ENCODE data around the gene BMERB1. TPM values are rescaled to one million over a fixed set of nuclear protein-coding genes. Genes with fewer than 3 reads are reported as not detected.
"Not testable (repeated sequence)": the region's sequence is repeated elsewhere in the genome, so short reads cannot be mapped to it uniquely, and the experiment has no call there.

Gene BMERB1
- total RNA-seq, 2 experiments from 2014 or later = 3.1 to 3.2 TPM

GRCh38 chr16:15404091-15404490 lies 30.3 kb upstream of the BMERB1 start:
- CTCF ChIA-PET = interaction anchor here (0.6 kb wide), 1 partner anchor 1139 kb away, joined by 3 read pairs; no protein-coding TSS in a partner anchor
- DNase-seq; H3K27ac Mint-ChIP-seq; POLR2A ChIA-PET; H3K4me3 Mint-ChIP-seq; H3K9me3 Mint-ChIP-seq; H3K4me1 Mint-ChIP-seq; H3K27me3 Mint-ChIP-seq; H3K36me3 Mint-ChIP-seq (ENCODE audit: low read depth): not testable (repeated sequence)

GRCh38 chr16:15404792-15405191 lies 29.6 kb upstream of the BMERB1 start:
- CTCF ChIA-PET = no interaction called here
- Mint-ChIP-seq H3K4me3 (no peak overlapping the region), H3K36me3 (ENCODE audit: low read depth) (no peaks in the 10 kb centered on the region), H3K9me3 (no peaks in the 10 kb centered on the region), H3K4me1 (no peaks in the 10 kb centered on the region), H3K27me3 (no peaks in the 10 kb centered on the region), H3K27ac (no peak overlapping the region)
- POLR2A ChIA-PET = no interaction called here
- DNase-seq = no peak

- POLR2A ChIA-PET; H3K27me3 Mint-ChIP-seq; CTCF ChIA-PET; DNase-seq; H3K4me3 Mint-ChIP-seq; H3K27ac Mint-ChIP-seq; H3K4me1 Mint-ChIP-seq; H3K9me3 Mint-ChIP-seq; H3K36me3 Mint-ChIP-seq (ENCODE audit: low read depth): not testable (repeated sequence)
These were observed 26.6 kb upstream of the BMERB1 start for GRCh38 chr16:15407756-15408155.

GRCh38 chr16:15409476-15409875 lies 24.9 kb upstream of the BMERB1 start:
- POLR2A ChIA-PET; H3K9me3 Mint-ChIP-seq; H3K4me3 Mint-ChIP-seq; CTCF ChIA-PET; H3K27me3 Mint-ChIP-seq; DNase-seq; H3K27ac Mint-ChIP-seq; H3K4me1 Mint-ChIP-seq; H3K36me3 Mint-ChIP-seq (ENCODE audit: low read depth): not testable (repeated sequence)

GRCh38 chr16:15415511-15415985 lies 18.8 kb upstream of the BMERB1 start:
- Mint-ChIP-seq H3K27me3 (peaks cover 5% of the 10 kb centered on the region), H3K4me1 (no peaks in the 10 kb centered on the region)
- POLR2A ChIA-PET = no interaction called here

GRCh38 chr16:15417197-15417596 lies 17.2 kb upstream of the BMERB1 start:
- CTCF ChIA-PET = interaction anchor here (0.7 kb wide), 1 partner anchor 53 kb away, joined by 3 read pairs; no protein-coding TSS in a partner anchor
- Mint-ChIP-seq H3K27me3 (peaks cover 6% of the 10 kb centered on the region), H3K27ac (no peak overlapping the region), H3K36me3 (ENCODE audit: low read depth) (no peaks in the 10 kb centered on the region), H3K9me3 (no peaks in the 10 kb centered on the region), H3K4me1 (no peaks in the 10 kb centered on the region), H3K4me3 (no peak overlapping the region)
- DNase-seq = no peak
- POLR2A ChIA-PET = no interaction called here

More at GRCh38 chr16:15415511-15415985, 18.8 kb upstream of the BMERB1 start:
- no peak for DNase-seq
- Mint-ChIP-seq H3K27ac (no peak overlapping the region), H3K4me3 (no peak overlapping the region), H3K9me3 (no peaks in the 10 kb centered on the region), H3K36me3 (ENCODE audit: low read depth) (no peaks in the 10 kb centered on the region)
- CTCF ChIA-PET = no interaction called here

GRCh38 chr16:15418206-15418605 lies 16.2 kb upstream of the BMERB1 start:
- no peaks in the 10 kb centered on the region for H3K9me3 Mint-ChIP-seq
- DNase-seq = no peak
- POLR2A ChIA-PET = no interaction called here
- H3K4me1 Mint-ChIP-seq = no peaks in the 10 kb centered on the region
- no peak overlapping the region for H3K4me3 Mint-ChIP-seq
- peaks cover 12% of the 10 kb centered on the region for H3K27me3 Mint-ChIP-seq
- no peak overlapping the region for H3K27ac Mint-ChIP-seq
- H3K36me3 Mint-ChIP-seq (ENCODE audit: low read depth) = no peaks in the 10 kb centered on the region
- CTCF ChIA-PET = no interaction called here

GRCh38 chr16:15421696-15422095 lies 12.7 kb upstream of the BMERB1 start:
- H3K36me3 Mint-ChIP-seq (ENCODE audit: low read depth); H3K9me3 Mint-ChIP-seq; H3K4me3 Mint-ChIP-seq; H3K4me1 Mint-ChIP-seq; CTCF ChIA-PET; H3K27ac Mint-ChIP-seq; POLR2A ChIA-PET; DNase-seq: not testable (repeated sequence)
- peaks cover 10% of the 10 kb centered on the region for H3K27me3 Mint-ChIP-seq

GRCh38 chr16:15422222-15422621 lies 12.2 kb upstream of the BMERB1 start:
- H3K9me3 Mint-ChIP-seq = no peaks in the 10 kb centered on the region
- peaks cover 10% of the 10 kb centered on the region for H3K27me3 Mint-ChIP-seq

GRCh38 chr16:15425861-15426260 lies 8.5 kb upstream of the BMERB1 start:
- no peaks in the 10 kb centered on the region for H3K9me3 Mint-ChIP-seq
- peaks cover 3% of the 10 kb centered on the region for H3K4me1 Mint-ChIP-seq
- H3K36me3 Mint-ChIP-seq (ENCODE audit: low read depth) = no peaks in the 10 kb centered on the region

More at GRCh38 chr16:15422222-15422621, 12.2 kb upstream of the BMERB1 start:
- Mint-ChIP-seq H3K4me1 (no peaks in the 10 kb centered on the region), H3K27ac (no peak overlapping the region), H3K36me3 (ENCODE audit: low read depth) (no peaks in the 10 kb centered on the region), H3K4me3 (no peak overlapping the region)
- DNase-seq = no peak
- ChIA-PET POLR2A (no interaction called here), CTCF (no interaction called here)

GRCh38 chr16:15426796-15427195 lies 7.6 kb upstream of the BMERB1 start:
- CTCF ChIA-PET = interaction anchor here (1.0 kb wide), 1 partner anchor 48 kb away, joined by 4 read pairs; no protein-coding TSS in a partner anchor
- no peak for DNase-seq
- Mint-ChIP-seq H3K4me3 (no peak overlapping the region), H3K27ac (no peak overlapping the region), H3K27me3 (peaks cover 7% of the 10 kb centered on the region), H3K4me1 (peaks cover 3% of the 10 kb centered on the region), H3K36me3 (ENCODE audit: low read depth) (no peaks in the 10 kb centered on the region), H3K9me3 (no peaks in the 10 kb centered on the region)
- POLR2A ChIA-PET = no interaction called here

More at GRCh38 chr16:15425861-15426260, 8.5 kb upstream of the BMERB1 start:
- H3K27me3 Mint-ChIP-seq = peaks cover 9% of the 10 kb centered on the region
- DNase-seq = no peak
- H3K27ac Mint-ChIP-seq = no peak overlapping the region
- no peak overlapping the region for H3K4me3 Mint-ChIP-seq
- ChIA-PET CTCF (no interaction called here), POLR2A (no interaction called here)

GRCh38 chr16:15427648-15428239 lies 6.6 kb upstream of the BMERB1 start:
- ChIA-PET CTCF (interaction anchor here (1.0 to 1.2 kb wide), 2 partner anchors 47 to 194 kb away, joined by 3 to 4 read pairs; no protein-coding TSS in a partner anchor), POLR2A (no interaction called here)
- no peaks in the 10 kb centered on the region for H3K9me3 Mint-ChIP-seq
- H3K36me3 Mint-ChIP-seq (ENCODE audit: low read depth) = no peaks in the 10 kb centered on the region
- peak; percentile 59 for DNase-seq
- H3K27ac Mint-ChIP-seq = no peak overlapping the region
- H3K4me1 Mint-ChIP-seq = peaks cover 3% of the 10 kb centered on the region
- H3K27me3 Mint-ChIP-seq = peaks cover 4% of the 10 kb centered on the region
- no peak overlapping the region for H3K4me3 Mint-ChIP-seq

GRCh38 chr16:15430884-15431283 lies 3.5 kb upstream of the BMERB1 start:
- CTCF ChIA-PET; H3K4me3 Mint-ChIP-seq; H3K9me3 Mint-ChIP-seq; H3K36me3 Mint-ChIP-seq (ENCODE audit: low read depth); H3K27ac Mint-ChIP-seq; POLR2A ChIA-PET; DNase-seq: not testable (repeated sequence)
- peaks cover 20% of the 10 kb centered on the region for H3K27me3 Mint-ChIP-seq
- peaks cover 15% of the 10 kb centered on the region for H3K4me1 Mint-ChIP-seq

- ChIA-PET POLR2A (no interaction called here), CTCF (no interaction called here)
- no peaks in the 10 kb centered on the region for H3K36me3 Mint-ChIP-seq (ENCODE audit: low read depth)
- H3K4me3 Mint-ChIP-seq = peak overlapping the region; percentile 76
- no peak overlapping the region for H3K27ac Mint-ChIP-seq
- H3K27me3 Mint-ChIP-seq = peaks cover 23% of the 10 kb centered on the region
- DNase-seq = no peak
- no peaks in the 10 kb centered on the region for H3K9me3 Mint-ChIP-seq
- peaks cover 13% of the 10 kb centered on the region for H3K4me1 Mint-ChIP-seq
These were observed 336 bp upstream of the BMERB1 start for GRCh38 chr16:15434079-15434424.

Data from activated CD4-positive, alpha-beta T cell treated with anti-CD3 and anti-CD28 coated beads, Interleukin-2, amount 10 ng/mL, durations not matched to agents 7 days and 5 days (primary cell).